Lung (tissue), 12 donors: ENCODE measurements around the gene ANGPTL8. TPM values are rescaled to one million over a fixed set of nuclear protein-coding genes. Genes with fewer than 3 reads are reported as not detected.

ENCODE experiments used
- ATAC-seq: fragments of 200-7000 bp; cut with Tn5 transposase; one replicate; pipeline ENCODE4 v1.9.1; 2020; ENCODE audit warnings: moderate number of reproducible peaks; ENCODE audit not compliant: insufficient read depth, low FRiP score
- DNase-seq, 3 donors: peaks; one replicate each; pipeline ENCODE4 v3.0.0-alpha.2; 2013 to 2017
- H3K27ac ChIP-seq, 2 donors: one replicate each; pipeline ENCODE4 v1.5.1; 2013; ENCODE audit warnings: mild to moderate bottlenecking in 2 of 2, moderate library complexity in 2 of 2, control low read depth in 1 of 2, inconsistent platforms in 1 of 2, low read depth in 1 of 2, low read length in 1 of 2
- H3K27me3 ChIP-seq, 3 donors: one replicate each; pipeline ENCODE4 v1.5.1; 2013; ENCODE audit warnings: low read length in 2 of 3; ENCODE audit not compliant: control insufficient read depth in 3 of 3, insufficient read depth in 3 of 3
- H3K36me3 ChIP-seq, 4 donors: one replicate each; pipeline ENCODE4 v1.5.1; 2013; ENCODE audit warnings: low read length in 4 of 4, mild to moderate bottlenecking in 1 of 4, moderate library complexity in 1 of 4; ENCODE audit not compliant: control insufficient read depth in 4 of 4, insufficient read depth in 4 of 4
- H3K4me1 ChIP-seq, 5 donors: one replicate each; pipeline ENCODE4 v1.5.1; 2013; ENCODE audit warnings: low read length in 5 of 5, mild to moderate bottlenecking in 2 of 5, moderate library complexity in 1 of 5; ENCODE audit not compliant: control insufficient read depth in 5 of 5, insufficient read depth in 5 of 5
- H3K4me3 ChIP-seq: one replicate; pipeline ENCODE4 v1.5.1; 2013; ENCODE audit warnings: mild to moderate bottlenecking, control low read depth, moderate library complexity
- H3K9ac ChIP-seq, 2 donors: one replicate each; pipeline ENCODE4 v1.5.1; 2013; ENCODE audit warnings: low read length in 2 of 2, control low read depth in 1 of 2; ENCODE audit not compliant: insufficient read depth in 1 of 2
- H3K9me3 ChIP-seq, 4 donors: one replicate each; pipeline ENCODE4 v1.5.1; 2013; ENCODE audit warnings: low read length in 3 of 4, mild to moderate bottlenecking in 1 of 4, moderate library complexity in 1 of 4; ENCODE audit not compliant: control insufficient read depth in 4 of 4, insufficient read depth in 3 of 4
- CTCF ChIP-seq: IDR thresholded peaks from 2 replicates; pipeline ENCODE4 v1.5.1; 2012; ENCODE audit warnings: mild to moderate bottlenecking; ENCODE audit errors: control extremely low read depth, extremely low read depth
- WGBS, 2 donors: extraction: QIAGEN DNeasy Blood & Tissue Kit; methylation state at CpG; one replicate each; pipeline ENCODE4 v1.1.7; 2013; 5-methylcytosine and 5-hydroxymethylcytosine counted together
- polyA plus RNA-seq, 2 donors: library from polyadenylated mRNA; stranded (reverse); fragments of 200-250 nt; gene quantifications; one replicate each; pipeline ENCODE4 v1.2.1, GENCODE V29; 2013
- total RNA-seq, 2 donors: library from RNA; depleted of rRNA in 1 of 2; stranded (reverse); fragments of >200 nt in 1 of 2; gene quantifications; one replicate each; pipeline ENCODE4 v1.2.1, GENCODE V29; 2014 to 2021
- donor health status: control.
- donor health status: control.
- donor health status: Bipolar disorder and iron deficiency.
- donor health status: healthy.
- donor health status: DM: yes; HTN: yes; CAD: no.

ANGPTL8 gene
- total and polyA plus RNA-seq, 4 donors, result 0.19 to 1.0 TPM; not detected in 2

- Histone ChIP-seq H3K4me3 (no peak overlapping the region), H3K9ac (no peak overlapping the region), H3K4me1 (peaks cover 0 to 5% (median 0%) of the 10 kb centered on the region in 5 donors), H3K36me3 (peaks cover 0 to 41% (median 27%) of the 10 kb centered on the region in 4 donors), H3K27me3 (no peaks in the 10 kb centered on the region), H3K27ac (no peak overlapping the region), H3K9me3 (peaks cover 0 to 2% (median 0%) of the 10 kb centered on the region in 4 donors)
- no peak for TF ChIP-seq CTCF
- WGBS, 2 donors, result 91 to 95% methylated on average over 11 of the region's 11 CpGs
- DNase-seq (no peak), ATAC-seq (no peak)
These were observed 1.4 kb upstream of the ANGPTL8 start for GRCh38 chr19:11238041-11238440.

- DNase-seq, result no peak
- Histone ChIP-seq H3K27me3 (no peaks in the 10 kb centered on the region), H3K9ac (no peak overlapping the region), H3K27ac (no peak overlapping the region), H3K36me3 (peaks cover 0 to 39% (median 25%) of the 10 kb centered on the region in 4 donors), H3K4me1 (peaks cover 0 to 10% (median 0%) of the 10 kb centered on the region in 5 donors), H3K4me3 (no peak overlapping the region), H3K9me3 (peaks cover 0 to 2% (median 0%) of the 10 kb centered on the region in 4 donors)
- no peak for ATAC-seq
- 92 to 96% methylated on average over 6 of the region's 6 CpGs for WGBS, 2 donors
- no peak for TF ChIP-seq CTCF
These were observed 540 bp upstream of the ANGPTL8 start for GRCh38 chr19:11238781-11239376.

DNA sequence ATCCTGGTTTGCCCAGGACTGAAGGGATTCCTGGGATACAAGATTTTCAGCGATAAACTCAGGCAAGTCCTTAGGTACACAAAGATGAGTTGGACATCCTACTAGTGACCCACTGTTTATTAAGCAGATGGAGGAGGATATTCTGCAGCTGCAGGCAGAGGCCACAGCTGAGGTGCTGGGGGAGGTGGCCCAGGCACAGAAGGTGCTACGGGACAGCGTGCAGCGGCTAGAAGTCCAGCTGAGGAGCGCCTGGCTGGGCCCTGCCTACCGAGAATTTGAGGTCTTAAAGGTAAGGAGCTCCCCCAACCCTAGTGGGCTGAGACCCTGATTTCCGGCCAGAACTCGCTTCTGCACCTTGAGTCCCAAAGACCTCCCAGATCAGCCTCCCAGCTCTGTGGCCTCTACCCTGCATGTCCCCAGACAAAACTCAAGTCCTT lies 607 bp downstream of the ANGPTL8 start:
- peaks cover 0 to 2% (median 0%) of the 10 kb centered on the region in 4 donors for H3K9me3 ChIP-seq
- ATAC-seq (no peak), DNase-seq (no peak)
- WGBS, 2 donors, result 97 to 99% methylated on average over 8 of the region's 8 CpGs
- H3K9ac ChIP-seq, result no peak overlapping the region
- H3K4me1 ChIP-seq, result peaks cover 0 to 10% (median 0%) of the 10 kb centered on the region in 5 donors
- TF ChIP-seq CTCF, result no peak
- no peaks in the 10 kb centered on the region for H3K27me3 ChIP-seq
- peaks cover 0 to 41% (median 24%) of the 10 kb centered on the region in 4 donors for H3K36me3 ChIP-seq
- H3K27ac ChIP-seq, result no peak overlapping the region
- no peak overlapping the region for H3K4me3 ChIP-seq
